ENCODE data around the gene CKMT2.
A peak's percentile ranks its signal among the peaks of the same experiment; 100 is the strongest.

Gene CKMT2

GRCh38 chr5:81233080-81233634, at the start of gene CKMT2:
Gene CKMT2 (plus strand): TSS chr5:81233322. CDS start chr5:81251133, 17,811 bp downstream.
- peak in 1 of 2 experiments; percentile 13 for DNase-seq

- DNase-seq, result no peak
Measured at GRCh38 chr5:81183811-81184748, 49.0 kb upstream of the CKMT2 start.

- no peak for DNase-seq
Measured at GRCh38 chr5:81184749-81185110, 48.4 kb upstream of the CKMT2 start.

GRCh38 chr5:81187885-81188284, 45.2 kb upstream of the CKMT2 start:
- DNase-seq, result no peak

GRCh38 chr5:81188962-81189361, 44.2 kb upstream of the CKMT2 start:
- DNase-seq, result no peak

- DNase-seq, result no peak
Measured at GRCh38 chr5:81189875-81190498, 43.1 kb upstream of the CKMT2 start.

GRCh38 chr5:81191726-81192372, 41.3 kb upstream of the CKMT2 start:
- no peak for DNase-seq

GRCh38 chr5:81192373-81192750, 40.8 kb upstream of the CKMT2 start:
- no peak for DNase-seq

GRCh38 chr5:81194633-81195334, 38.3 kb upstream of the CKMT2 start:
- DNase-seq, result peak in 1 of 2 experiments; percentile 18

- DNase-seq, result no peak
Measured at GRCh38 chr5:81195335-81195929, 37.7 kb upstream of the CKMT2 start.

- DNase-seq, result no peak
Measured at GRCh38 chr5:81202655-81203054, 30.5 kb upstream of the CKMT2 start.

- DNase-seq, result no peak
Measured at GRCh38 chr5:81203729-81204128, 29.4 kb upstream of the CKMT2 start.

- DNase-seq, result no peak
Measured at GRCh38 chr5:81204205-81204604, 28.9 kb upstream of the CKMT2 start.

- DNase-seq, result no peak
Measured at GRCh38 chr5:81205058-81205457, 28.1 kb upstream of the CKMT2 start.

- DNase-seq, result no peak
Measured at GRCh38 chr5:81207009-81207408, 26.1 kb upstream of the CKMT2 start.

GRCh38 chr5:81208904-81209303, 24.2 kb upstream of the CKMT2 start:
- DNase-seq, result no peak

GRCh38 chr5:81209386-81209785, 23.7 kb upstream of the CKMT2 start:
- no peak for DNase-seq

GRCh38 chr5:81209869-81210493, 23.1 kb upstream of the CKMT2 start:
- DNase-seq, result no peak

- DNase-seq, result no peak
Measured at GRCh38 chr5:81212211-81212751, 20.8 kb upstream of the CKMT2 start.

- DNase-seq, result no peak
Measured at GRCh38 chr5:81213070-81213469, 20.1 kb upstream of the CKMT2 start.

- no peak for DNase-seq
Measured at GRCh38 chr5:81214848-81215247, 18.3 kb upstream of the CKMT2 start.

GRCh38 chr5:81216152-81216551, 17.0 kb upstream of the CKMT2 start:
- no peak for DNase-seq
